Tibial nerve (tissue), 4 donors: ENCODE measurements around the gene CNOT1. TPM values are rescaled to one million over a fixed set of nuclear protein-coding genes. Genes with fewer than 3 reads are reported as not detected.
"Not testable (repeated sequence)": the region's sequence is repeated elsewhere in the genome, so short reads cannot be mapped to it uniquely, and the experiment has no call there.

ENCODE experiments used
- DNase-seq, 2 donors: peaks; one replicate each; pipeline ENCODE4 v3.0.0-alpha.2; 2019; ENCODE audit warnings: low spot score in 2 of 2
- H3K27ac ChIP-seq, 4 donors: fragments of 200-600 bp; sonication (generic) in 3 of 4; one replicate each; pipeline ENCODE4 v1.5.1; 2017 to 2019; ENCODE audit warnings: mild to moderate bottlenecking in 1 of 4
- H3K27me3 ChIP-seq, 2 donors: fragments of 200-600 bp; sonication (generic) in 1 of 2; one replicate each; pipeline versions ENCODE4 v1.5.1 to v1.6.0; 2017 to 2019
- H3K36me3 ChIP-seq, 3 donors: fragments of 200-600 bp; sonication (generic); one replicate each; pipeline ENCODE4 v1.5.1; 2018 to 2019
- H3K4me1 ChIP-seq, 4 donors: fragments of 200-600 bp; sonication (generic) in 3 of 4; one replicate each; pipeline ENCODE4 v1.5.1; 2017 to 2019
- H3K4me3 ChIP-seq, 4 donors: fragments of 200-600 bp; sonication (generic) in 3 of 4; one replicate each; pipeline ENCODE4 v1.5.1; 2017 to 2019; ENCODE audit warnings: mild to moderate bottlenecking in 1 of 4, moderate library complexity in 1 of 4
- H3K9me3 ChIP-seq, 4 donors: fragments of 200-600 bp; sonication (generic) in 3 of 4; one replicate each; pipeline ENCODE4 v1.5.1; 2017 to 2019
- EP300 ChIP-seq, 2 donors: sonication (generic); formaldehyde crosslinking; IDR thresholded peaks; one replicate each; pipeline ENCODE4 v1.6.1; 2017; ENCODE audit warnings: antibody characterized with exemption in 2 of 2, mild to moderate bottlenecking in 1 of 2
- POLR2A ChIP-seq, 2 donors: fragments of 450-650 bp; IDR thresholded peaks; one replicate each; pipeline ENCODE4 v1.6.1; 2017; ENCODE audit warnings: antibody characterized with exemption in 2 of 2, mild to moderate bottlenecking in 2 of 2, moderate library complexity in 2 of 2
- WGBS, 2 donors: methylation state at CpG; one replicate each; pipeline ENCODE4 v1.1.5; 2018; 5-methylcytosine and 5-hydroxymethylcytosine counted together
- total RNA-seq, 4 donors: library from RNA; depleted of rRNA; stranded (reverse); fragments of >200 nt; gene quantifications; one replicate each; pipeline ENCODE4 v1.1.0, GENCODE V29; 2016
- TF ChIP-seq, protein P1 (sequence below), 5 experiments: fragments of 200-600 bp in 3 of 5; fragments of 450-650 bp in 2 of 5; sonication (generic) in 3 of 5; IDR thresholded peaks; one replicate each; pipeline ENCODE4 v1.5.1; 2016 to 2019; ENCODE audit warnings: antibody characterized with exemption in 5 of 5, mild to moderate bottlenecking in 3 of 5, moderate library complexity in 2 of 5

Gene CNOT1
- total RNA-seq, 4 donors from 2014 or later: 80.8 to 122 (median 105) TPM

DNA sequence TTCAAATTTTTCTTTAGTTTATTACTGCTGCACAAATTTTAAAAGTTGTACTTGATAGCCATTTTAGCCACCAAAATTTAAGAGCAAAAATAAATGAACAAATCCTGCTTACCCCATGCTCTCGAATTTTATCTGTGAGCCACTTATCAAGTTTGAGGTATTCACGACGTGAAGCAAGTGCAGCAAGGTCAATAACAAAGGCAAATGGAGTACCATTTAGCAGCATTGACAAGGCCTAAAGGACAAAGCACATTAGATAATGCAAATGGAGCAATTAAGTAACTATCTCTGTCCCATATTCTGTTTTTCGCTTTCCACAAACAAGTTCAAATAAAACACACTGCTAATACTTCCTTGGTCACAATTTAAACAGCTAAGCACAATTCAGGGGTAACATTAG, 54.7 kb downstream of the CNOT1 start:
- TF ChIP-seq EP300 (IDR thresholded peaks at IDR 0.05): no peak
- TF ChIP-seq, protein P1, sequence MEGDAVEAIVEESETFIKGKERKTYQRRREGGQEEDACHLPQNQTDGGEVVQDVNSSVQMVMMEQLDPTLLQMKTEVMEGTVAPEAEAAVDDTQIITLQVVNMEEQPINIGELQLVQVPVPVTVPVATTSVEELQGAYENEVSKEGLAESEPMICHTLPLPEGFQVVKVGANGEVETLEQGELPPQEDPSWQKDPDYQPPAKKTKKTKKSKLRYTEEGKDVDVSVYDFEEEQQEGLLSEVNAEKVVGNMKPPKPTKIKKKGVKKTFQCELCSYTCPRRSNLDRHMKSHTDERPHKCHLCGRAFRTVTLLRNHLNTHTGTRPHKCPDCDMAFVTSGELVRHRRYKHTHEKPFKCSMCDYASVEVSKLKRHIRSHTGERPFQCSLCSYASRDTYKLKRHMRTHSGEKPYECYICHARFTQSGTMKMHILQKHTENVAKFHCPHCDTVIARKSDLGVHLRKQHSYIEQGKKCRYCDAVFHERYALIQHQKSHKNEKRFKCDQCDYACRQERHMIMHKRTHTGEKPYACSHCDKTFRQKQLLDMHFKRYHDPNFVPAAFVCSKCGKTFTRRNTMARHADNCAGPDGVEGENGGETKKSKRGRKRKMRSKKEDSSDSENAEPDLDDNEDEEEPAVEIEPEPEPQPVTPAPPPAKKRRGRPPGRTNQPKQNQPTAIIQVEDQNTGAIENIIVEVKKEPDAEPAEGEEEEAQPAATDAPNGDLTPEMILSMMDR (IDR thresholded peaks at IDR 0.05): no peak
- TF ChIP-seq POLR2A (IDR thresholded peaks at IDR 0.05): no peak
- 89 to 90% methylated on average over 4 of the region's 4 CpGs for WGBS, 2 donors
- H3K4me1 ChIP-seq: no peaks in the 10 kb centered on the region
- H3K9me3 ChIP-seq: no peaks in the 10 kb centered on the region
- no peak overlapping the region for H3K4me3 ChIP-seq
- no peak overlapping the region for H3K27ac ChIP-seq
- H3K36me3 ChIP-seq: peaks cover 0 to 100% (median 52%) of the 10 kb centered on the region in 3 donors
- DNase-seq: no peak
- H3K27me3 ChIP-seq: no peaks in the 10 kb centered on the region

DNA sequence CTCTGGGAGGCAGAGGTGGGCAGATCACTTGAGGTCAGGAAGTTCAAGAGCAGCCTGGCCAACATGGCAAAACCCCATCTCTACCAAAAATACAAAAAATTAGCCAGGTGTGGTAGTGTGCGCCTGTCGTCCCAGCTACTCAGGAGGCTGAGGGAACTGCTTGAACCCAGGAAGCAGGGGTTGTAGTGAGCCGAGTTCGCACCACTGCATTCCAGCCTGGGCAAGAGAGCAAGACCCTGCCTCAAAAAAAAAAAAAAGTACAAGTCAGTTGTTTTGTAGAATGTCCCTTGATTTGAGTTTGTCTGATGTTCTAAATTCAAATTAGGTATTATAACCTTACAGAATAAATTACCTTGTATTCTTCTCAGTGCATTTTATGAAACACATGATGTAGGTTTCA, 63.9 kb downstream of the CNOT1 start:
- H3K4me1 ChIP-seq, DNase-seq, H3K27ac ChIP-seq, H3K4me3 ChIP-seq, H3K9me3 ChIP-seq, H3K27me3 ChIP-seq: not testable (repeated sequence)
- H3K36me3 ChIP-seq: peaks cover 0 to 79% (median 6%) of the 10 kb centered on the region in 3 donors
- WGBS, 2 donors: 92 to 98% methylated on average over 4 of the region's 4 CpGs

DNA sequence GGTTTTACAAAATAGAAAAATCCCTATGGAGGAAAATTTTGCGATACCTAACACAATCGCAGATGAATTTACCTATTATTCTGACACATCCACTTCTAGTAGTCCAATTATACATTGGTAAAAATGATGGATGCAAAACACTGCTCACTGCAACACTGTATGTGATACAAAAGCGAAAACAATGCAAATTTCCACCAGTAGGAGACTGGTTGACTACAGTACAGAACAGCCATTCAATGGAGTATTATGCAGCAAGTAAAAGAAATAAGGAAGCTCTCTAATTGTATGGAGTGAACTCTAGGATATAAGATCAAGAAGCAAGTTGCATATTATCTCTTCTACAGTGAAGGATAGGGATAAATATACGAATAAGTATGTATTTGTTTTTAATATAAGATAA, 65.9 kb downstream of the CNOT1 start:
- WGBS, 2 donors: 96 to 99% methylated on average over 4 of the region's 4 CpGs
- Histone ChIP-seq H3K4me1 (peaks cover 0 to 8% (median 0%) of the 10 kb centered on the region in 4 donors), H3K9me3 (no peaks in the 10 kb centered on the region), H3K36me3 (peaks cover 0 to 79% (median 6%) of the 10 kb centered on the region in 3 donors), H3K27me3 (no peaks in the 10 kb centered on the region), H3K27ac (no peak overlapping the region), H3K4me3 (no peak overlapping the region)
- DNase-seq: no peak
- TF ChIP-seq POLR2A (IDR thresholded peaks at IDR 0.05): no peak
- no peak for TF ChIP-seq EP300 (IDR thresholded peaks at IDR 0.05)
- TF ChIP-seq, protein P1 (IDR thresholded peaks at IDR 0.05): no peak

DNA sequence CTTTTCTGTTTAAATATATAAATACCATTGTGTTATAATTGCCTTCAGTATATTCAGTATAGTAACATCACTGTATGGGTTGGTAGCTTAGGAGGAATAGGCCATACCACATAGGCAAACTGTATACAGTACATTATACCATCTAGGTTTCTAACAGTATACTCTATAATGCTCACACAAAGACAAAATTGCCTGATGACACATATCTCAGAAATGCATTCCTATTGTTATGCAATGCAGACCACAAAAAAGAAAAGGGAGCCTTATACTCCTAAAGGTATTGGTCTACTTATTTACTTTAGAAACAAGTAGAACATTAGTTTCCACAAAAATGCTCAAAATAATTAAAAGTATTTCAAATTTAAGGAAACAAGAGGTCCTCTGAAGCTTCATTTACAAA, 66.4 kb downstream of the CNOT1 start:
- no peaks in the 10 kb centered on the region for H3K9me3 ChIP-seq
- H3K27ac ChIP-seq: no peak overlapping the region
- peaks cover 0 to 8% (median 0%) of the 10 kb centered on the region in 4 donors for H3K4me1 ChIP-seq
- no peak overlapping the region for H3K4me3 ChIP-seq
- H3K36me3 ChIP-seq: peaks cover 0 to 79% (median 6%) of the 10 kb centered on the region in 3 donors
- TF ChIP-seq, protein P1 (IDR thresholded peaks at IDR 0.05): no peak
- TF ChIP-seq POLR2A (IDR thresholded peaks at IDR 0.05) (no peak), EP300 (IDR thresholded peaks at IDR 0.05) (no peak)
- no peak for DNase-seq
- H3K27me3 ChIP-seq: no peaks in the 10 kb centered on the region

DNA sequence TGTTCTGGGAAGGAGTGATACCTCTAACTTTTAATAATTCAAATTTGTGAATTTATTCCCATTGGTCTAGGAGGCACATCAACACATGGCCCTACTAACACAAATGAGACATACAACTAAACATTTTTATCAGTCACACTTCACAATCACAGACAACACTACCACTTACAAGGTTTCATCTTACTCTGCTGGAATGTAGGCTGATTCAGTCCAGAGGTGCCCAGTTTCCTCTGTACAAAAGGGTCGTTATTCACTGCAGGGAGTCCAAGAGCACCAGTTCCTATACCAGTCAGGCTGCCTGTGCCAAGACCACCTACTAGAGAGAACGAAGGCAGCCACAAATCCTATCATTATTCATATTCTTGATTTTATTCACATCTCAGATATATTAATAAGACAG, 72.9 kb downstream of the CNOT1 start:
- Histone ChIP-seq H3K27me3 (no peaks in the 10 kb centered on the region), H3K4me3 (no peak overlapping the region), H3K36me3 (peaks cover 0 to 91% (median 5%) of the 10 kb centered on the region in 3 donors), H3K9me3 (no peaks in the 10 kb centered on the region), H3K4me1 (no peaks in the 10 kb centered on the region), H3K27ac (no peak overlapping the region)
- WGBS, 2 donors: 54 to 60% methylated on average over 2 of the region's 2 CpGs
- no peak for DNase-seq
- TF ChIP-seq EP300 (IDR thresholded peaks at IDR 0.05): no peak
- TF ChIP-seq, protein P1 (IDR thresholded peaks at IDR 0.05): no peak
- no peak for TF ChIP-seq POLR2A (IDR thresholded peaks at IDR 0.05)

DNA sequence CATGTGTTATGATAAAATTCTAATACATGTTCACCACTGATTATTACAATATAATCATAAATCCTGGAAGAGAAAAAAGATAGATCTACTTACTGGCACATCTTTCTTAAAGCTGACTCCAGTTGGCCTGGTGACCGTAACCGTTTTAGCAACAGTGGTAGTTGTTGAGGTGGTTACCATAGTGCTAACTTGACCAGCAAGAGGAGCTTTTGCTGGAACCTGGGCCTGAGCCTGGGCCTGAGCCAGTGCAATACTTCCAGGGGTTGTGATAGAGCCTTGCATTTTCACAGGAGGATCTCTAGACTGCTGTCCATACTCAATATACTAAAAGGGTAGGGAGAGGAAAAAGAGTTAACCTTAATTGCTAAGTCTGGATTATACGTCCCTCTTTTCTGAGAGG, 78.1 kb downstream of the CNOT1 start:
- Histone ChIP-seq H3K27me3 (no peaks in the 10 kb centered on the region), H3K4me3 (no peak overlapping the region), H3K9me3 (no peaks in the 10 kb centered on the region), H3K27ac (no peak overlapping the region), H3K4me1 (no peaks in the 10 kb centered on the region), H3K36me3 (peaks cover 0 to 94% (median 13%) of the 10 kb centered on the region in 3 donors)
- no peak for DNase-seq
- WGBS, 2 donors: 66 to 80% methylated on average over 3 of the region's 3 CpGs
- TF ChIP-seq, protein P1 (IDR thresholded peaks at IDR 0.05): no peak
